HCT116 (cell line): ENCODE measurements around the gene RPUSD2. TPM values are rescaled to one million over a fixed set of nuclear protein-coding genes. Genes with fewer than 3 reads are reported as not detected.

Experiments used
- ATAC-seq: fragments of 200-7000 bp; cut with Tn5 transposase; 2 replicates; pipeline ENCODE4 v1.9.1; 2020; ENCODE audit warnings: mild to moderate bottlenecking, moderate library complexity
- BruUV-seq: library from RNA; stranded (reverse); fragments of 400-500 nt; replicated peaks from 2 replicates; lab custom pipeline; 2021; lab: Mats Ljungman, UMichigan
- CTCF ChIA-PET: fragments of 300-600 bp; sonication (Branson Sonifier 250); formaldehyde crosslinking; loops from one replicate; lab custom pipeline; 2021; ENCODE audit warnings: antibody characterized with exemption; lab: Charles Lee
- POLR2A ChIA-PET: fragments of 300-600, 350-600 bp; sonication (Branson Sonifier 250); formaldehyde crosslinking; loops from one replicate; lab custom pipeline; 2021; ENCODE audit warnings: antibody characterized with exemption; lab: Charles Lee
- RAD21 ChIA-PET, 2 experiments: fragments of 300-600 bp; sonication (Branson Sonifier 250); formaldehyde crosslinking; loops; one replicate each; lab custom pipeline; 2023; ENCODE audit warnings: low total read pairs in 2 of 2; ENCODE audit not compliant: uncharacterized antibody in 2 of 2, unreplicated experiment in 2 of 2, low non-redundant PET in 1 of 2; lab: Charles Lee
- DNase-seq: peaks from one replicate; pipeline ENCODE4 v3.0.0-alpha.2; 2010; ENCODE audit warnings: low read depth, low spot score
- H2AFZ ChIP-seq: fragments of 200-600 bp; shearing (Covaris generic), sonication (generic); 2 replicates; pipeline ENCODE4 v1.6.1; 2017; ENCODE audit warnings: low read depth, mixed run types, mixed read lengths, antibody characterized with exemption, low read length; ENCODE audit not compliant: poor library complexity, severe bottlenecking
- H3K27ac ChIP-seq: 2 replicates; pipeline ENCODE4 v1.5.1; 2012; ENCODE audit warnings: low read depth, low read length
- H3K27me3 ChIP-seq: fragments of 200-600 bp; sonication (generic); 2 replicates; pipeline ENCODE4 v1.6.1; 2016; ENCODE audit warnings: mixed run types, low read length, mixed read lengths; ENCODE audit not compliant: insufficient read depth
- H3K36me3 ChIP-seq, 2 experiments: fragments of 200-500 bp in 1 of 2; fragments of 200-600 bp in 1 of 2; sonication (Bioruptor generic) in 1 of 2; sonication (generic) in 1 of 2; 2 replicates each; pipeline versions ENCODE4 v1.5.1 to v1.6.1; 2014 to 2016; ENCODE audit warnings: low read length in 2 of 2, inconsistent platforms in 1 of 2, mixed read lengths in 1 of 2, mixed run types in 1 of 2; ENCODE audit not compliant: insufficient read depth in 2 of 2, control insufficient read depth in 1 of 2
- H3K4me1 ChIP-seq, 2 experiments: fragments of 200-600 bp in 1 of 2; sonication (generic) in 1 of 2; 2 replicates each; pipeline versions ENCODE4 v1.5.1 to v1.6.1; 2012 to 2017; ENCODE audit warnings: low read length in 2 of 2, inconsistent platforms in 1 of 2, mild to moderate bottlenecking in 1 of 2, mixed read lengths in 1 of 2, mixed run types in 1 of 2, moderate library complexity in 1 of 2; ENCODE audit not compliant: insufficient read depth in 2 of 2, control insufficient read depth in 1 of 2
- H3K4me2 ChIP-seq: fragments of 200-600 bp; sonication (generic); 2 replicates; pipeline ENCODE4 v1.6.1; 2017; ENCODE audit warnings: mixed run types, low read length, mixed read lengths
- H3K4me3 ChIP-seq, 2 experiments: fragments of 200-600 bp in 1 of 2; sonication (generic) in 1 of 2; replicated peaks in 1 of 2; 2 replicates each; pipeline ENCODE4 v1.5.1; 2011 to 2016; ENCODE audit warnings: low read length in 2 of 2, control low read depth in 1 of 2, low read depth in 1 of 2, mild to moderate bottlenecking in 1 of 2, mixed read lengths in 1 of 2, mixed run types in 1 of 2
- H3K79me2 ChIP-seq: fragments of 200-600 bp; sonication (generic); 2 replicates; pipeline ENCODE4 v1.6.1; 2017; ENCODE audit warnings: mild to moderate bottlenecking, mixed run types, low read length, moderate library complexity, mixed read lengths; ENCODE audit not compliant: insufficient read depth
- H3K9ac ChIP-seq: fragments of 200-600 bp; sonication (generic); 2 replicates; pipeline ENCODE4 v1.6.1; 2016; ENCODE audit warnings: low read length, mixed read lengths
- H3K9me2 ChIP-seq: fragments of 200-600 bp; sonication (generic), shearing (Covaris generic); 2 replicates; pipeline ENCODE4 v1.6.1; 2017; ENCODE audit warnings: mixed run types, mild to moderate bottlenecking, moderate library complexity; ENCODE audit not compliant: insufficient read depth
- H3K9me3 ChIP-seq, 2 experiments: fragments of 200-500 bp in 1 of 2; fragments of 200-600 bp in 1 of 2; sonication (Bioruptor generic) in 1 of 2; sonication (generic) in 1 of 2; 2 replicates each; pipeline ENCODE4 v1.6.1; 2014 to 2017; ENCODE audit warnings: low read length in 2 of 2, mixed read lengths in 2 of 2, inconsistent platforms in 1 of 2, low read depth in 1 of 2, mild to moderate bottlenecking in 1 of 2, mixed run types in 1 of 2, moderate library complexity in 1 of 2; ENCODE audit not compliant: control insufficient read depth in 1 of 2, insufficient read depth in 1 of 2
- H4K20me1 ChIP-seq: fragments of 200-600 bp; sonication (generic), shearing (Covaris generic); 2 replicates; pipeline ENCODE4 v1.6.1; 2017; ENCODE audit warnings: mixed run types, mild to moderate bottlenecking, moderate library complexity; ENCODE audit not compliant: insufficient read depth
- CTCF ChIP-seq, 3 experiments: fragments of 200-600 bp in 1 of 3; sonication (generic) in 1 of 3; IDR thresholded peaks in 2 of 3; conservative IDR thresholded peaks in 1 of 3; 2 replicates each; pipeline ENCODE4 v1.5.1; 2012 to 2017; ENCODE audit warnings: low read depth in 2 of 3, low read length in 2 of 3, antibody characterized with exemption in 1 of 3, borderline replicate concordance in 1 of 3, control low read depth in 1 of 3, mild to moderate bottlenecking in 1 of 3, mixed read lengths in 1 of 3, mixed run types in 1 of 3, moderate library complexity in 1 of 3; ENCODE audit not compliant: insufficient read depth in 1 of 3
- SP1 ChIP-seq: IDR thresholded peaks from 2 replicates; pipeline ENCODE4 v1.6.1; 2012; ENCODE audit warnings: low read depth
- SRF ChIP-seq: IDR thresholded peaks from 2 replicates; pipeline ENCODE4 v1.6.1; 2012; ENCODE audit warnings: low read depth
- intact Hi-C: fragments of 100-400 bp; cut with micrococcal nuclease; formaldehyde crosslinking; loops from 2 replicates; pipeline ENCODE4 v1.10.0; 2022
- total RNA-seq: library from RNA; stranded (reverse); gene quantifications from one replicate; pipeline ENCODE4 v1.2.1, GENCODE V29; 2021; ENCODE audit not compliant: unreplicated experiment
- TF ChIP-seq, protein P1 (sequence below): IDR thresholded peaks from 2 replicates; pipeline ENCODE4 v1.6.1; 2011; ENCODE audit warnings: mild to moderate bottlenecking, low read length, moderate library complexity; ENCODE audit not compliant: insufficient replicate concordance; ENCODE audit errors: extremely low read depth

Gene RPUSD2
- total RNA-seq, 1 experiment from 2014 or later = 22.5 TPM

DNA sequence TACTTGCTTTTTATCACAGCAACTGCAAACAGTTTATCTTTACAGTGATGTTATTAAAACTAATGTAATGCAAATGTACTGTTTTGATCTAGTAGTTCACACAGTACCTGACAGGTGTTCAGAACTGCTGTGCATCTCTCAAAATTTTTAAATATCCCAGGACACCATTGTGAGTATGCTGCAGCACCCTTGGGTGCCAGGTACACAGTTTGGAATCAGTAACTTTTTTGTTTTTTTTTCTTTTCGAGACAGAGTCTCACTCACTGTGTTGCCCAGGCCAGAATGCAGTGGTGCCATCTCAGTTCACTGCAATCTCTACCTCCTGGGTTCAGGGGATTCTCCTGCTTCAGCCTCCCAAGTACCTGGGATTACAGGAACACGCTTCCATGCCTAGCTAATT is 27.9 kb downstream of the RPUSD2 start:
- Histone ChIP-seq H3K4me3 (no peak overlapping the region), H3K9ac (no peak overlapping the region), H3K27me3 (no peaks in the 10 kb centered on the region), H3K9me2 (no peaks in the 10 kb centered on the region), H3K79me2 (peaks cover 70% of the 10 kb centered on the region), H4K20me1 (no peaks in the 10 kb centered on the region), H3K9me3 (no peaks in the 10 kb centered on the region), H2AFZ (no peak overlapping the region), H3K4me1 (peaks cover 0 to 12% of the 10 kb centered on the region in 2 experiments; a peak in 2 of 4 replicates), H3K36me3 (no peaks in the 10 kb centered on the region), H3K4me2 (no peak overlapping the region), H3K27ac (no peak overlapping the region)
- ChIA-PET POLR2A (no interaction called here), CTCF (no interaction called here), RAD21 (no interaction called here)
- ATAC-seq (no peak), DNase-seq (no peak)
- no TSS peak for BruUV-seq
- TF ChIP-seq CTCF (IDR thresholded peaks at IDR 0.05 in 2 of 3, conservative IDR thresholded peaks at IDR 0.05 in 1 of 3; ENCODE audit: borderline replicate concordance in 1 of 3, insufficient read depth in 1 of 3, low read depth in 2 of 3, low read length in 2 of 3) (no peak), SP1 (no peak), SRF (no peak)
- TF ChIP-seq, protein P1, sequence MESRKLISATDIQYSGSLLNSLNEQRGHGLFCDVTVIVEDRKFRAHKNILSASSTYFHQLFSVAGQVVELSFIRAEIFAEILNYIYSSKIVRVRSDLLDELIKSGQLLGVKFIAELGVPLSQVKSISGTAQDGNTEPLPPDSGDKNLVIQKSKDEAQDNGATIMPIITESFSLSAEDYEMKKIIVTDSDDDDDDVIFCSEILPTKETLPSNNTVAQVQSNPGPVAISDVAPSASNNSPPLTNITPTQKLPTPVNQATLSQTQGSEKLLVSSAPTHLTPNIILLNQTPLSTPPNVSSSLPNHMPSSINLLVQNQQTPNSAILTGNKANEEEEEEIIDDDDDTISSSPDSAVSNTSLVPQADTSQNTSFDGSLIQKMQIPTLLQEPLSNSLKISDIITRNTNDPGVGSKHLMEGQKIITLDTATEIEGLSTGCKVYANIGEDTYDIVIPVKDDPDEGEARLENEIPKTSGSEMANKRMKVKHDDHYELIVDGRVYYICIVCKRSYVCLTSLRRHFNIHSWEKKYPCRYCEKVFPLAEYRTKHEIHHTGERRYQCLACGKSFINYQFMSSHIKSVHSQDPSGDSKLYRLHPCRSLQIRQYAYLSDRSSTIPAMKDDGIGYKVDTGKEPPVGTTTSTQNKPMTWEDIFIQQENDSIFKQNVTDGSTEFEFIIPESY = no peak
- intact Hi-C loops = loop anchor here (10.0 kb wide), 1 partner anchor 188 kb away; no protein-coding TSS in a partner anchor
